ENCODE results near the gene NLGN2. TPM values are rescaled to one million over a fixed set of nuclear protein-coding genes. Genes with fewer than 3 reads are reported as not detected.

Gene NLGN2
- total RNA-seq, 4 donors from 2014 or later = 2.2 to 6.3 (median 4.7) TPM

DNA sequence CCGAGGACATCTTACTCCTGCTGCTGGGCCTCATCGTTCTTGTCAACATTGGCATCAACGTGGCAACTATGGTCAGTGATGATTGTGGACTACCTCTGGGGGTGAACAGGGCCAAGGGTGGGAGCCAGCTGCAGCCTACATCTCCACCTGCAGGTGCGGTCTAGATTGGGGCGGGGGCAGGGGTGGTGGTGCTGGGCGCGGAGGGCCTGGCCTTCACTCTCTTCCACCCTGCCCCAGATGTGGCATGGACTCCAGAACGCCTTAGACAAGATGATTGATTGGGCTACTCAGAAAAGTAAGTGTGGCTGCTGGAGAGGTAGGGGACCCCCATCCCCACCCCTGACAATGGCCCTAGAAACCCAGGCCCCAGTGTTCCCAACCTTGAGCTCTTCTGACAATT, 18.1 kb downstream of the NLGN2 start:
- intact Hi-C loops (cut with DNase I) = no loop called here
- no peaks in the 10 kb centered on the region for H3K9me3 ChIP-seq
- no peaks in the 10 kb centered on the region for H3K4me1 ChIP-seq
- no peaks in the 10 kb centered on the region for H3K36me3 ChIP-seq
- WGBS, 2 donors = 88 to 90% methylated on average over 3 of the region's 8 CpGs
- H3K27ac ChIP-seq = no peak overlapping the region
- H3K4me3 ChIP-seq (replicated peaks in 1 of 3) = no peak overlapping the region
- no peak for DNase-seq
- TF ChIP-seq POLR2A (IDR thresholded peaks at IDR 0.05) = no peak
- TF ChIP-seq, protein P1, sequence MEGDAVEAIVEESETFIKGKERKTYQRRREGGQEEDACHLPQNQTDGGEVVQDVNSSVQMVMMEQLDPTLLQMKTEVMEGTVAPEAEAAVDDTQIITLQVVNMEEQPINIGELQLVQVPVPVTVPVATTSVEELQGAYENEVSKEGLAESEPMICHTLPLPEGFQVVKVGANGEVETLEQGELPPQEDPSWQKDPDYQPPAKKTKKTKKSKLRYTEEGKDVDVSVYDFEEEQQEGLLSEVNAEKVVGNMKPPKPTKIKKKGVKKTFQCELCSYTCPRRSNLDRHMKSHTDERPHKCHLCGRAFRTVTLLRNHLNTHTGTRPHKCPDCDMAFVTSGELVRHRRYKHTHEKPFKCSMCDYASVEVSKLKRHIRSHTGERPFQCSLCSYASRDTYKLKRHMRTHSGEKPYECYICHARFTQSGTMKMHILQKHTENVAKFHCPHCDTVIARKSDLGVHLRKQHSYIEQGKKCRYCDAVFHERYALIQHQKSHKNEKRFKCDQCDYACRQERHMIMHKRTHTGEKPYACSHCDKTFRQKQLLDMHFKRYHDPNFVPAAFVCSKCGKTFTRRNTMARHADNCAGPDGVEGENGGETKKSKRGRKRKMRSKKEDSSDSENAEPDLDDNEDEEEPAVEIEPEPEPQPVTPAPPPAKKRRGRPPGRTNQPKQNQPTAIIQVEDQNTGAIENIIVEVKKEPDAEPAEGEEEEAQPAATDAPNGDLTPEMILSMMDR (IDR thresholded peaks at IDR 0.05) = no peak
- H3K27me3 ChIP-seq = no peaks in the 10 kb centered on the region

DNA sequence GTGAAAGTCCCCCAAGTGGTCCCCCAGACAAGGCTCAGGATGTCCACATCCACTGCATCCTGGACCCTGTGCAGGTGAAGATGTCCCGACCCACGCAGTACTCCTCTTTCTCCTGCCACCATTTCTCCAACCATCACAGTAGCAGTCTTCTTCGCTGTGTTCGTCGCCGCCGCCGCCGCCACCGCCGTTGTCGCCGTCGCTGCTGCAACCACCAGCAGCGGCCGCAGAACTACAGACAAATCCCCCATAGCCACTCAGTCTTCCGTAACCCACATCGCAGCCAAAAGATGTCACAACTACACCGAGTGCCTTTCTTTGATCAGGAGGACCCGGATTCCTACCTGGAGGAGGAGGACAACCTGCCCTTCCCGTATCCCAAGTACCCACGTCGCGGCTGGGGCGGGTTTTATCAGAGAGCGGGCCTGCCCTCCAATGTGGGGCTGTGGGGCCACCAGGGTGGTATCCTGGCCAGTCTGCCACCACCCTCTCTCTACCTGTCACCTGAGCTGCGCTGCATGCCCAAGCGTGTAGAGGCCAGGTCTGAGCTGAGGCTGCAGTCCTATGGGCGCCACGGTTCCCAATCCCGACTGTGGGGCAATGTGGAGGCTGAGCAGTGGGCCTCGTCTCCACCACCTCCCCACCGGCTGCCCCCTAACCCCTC, 18.7 kb downstream of the NLGN2 start:
- no peaks in the 10 kb centered on the region for H3K36me3 ChIP-seq
- no peaks in the 10 kb centered on the region for H3K4me1 ChIP-seq
- no peak for DNase-seq
- H3K27me3 ChIP-seq = no peaks in the 10 kb centered on the region
- TF ChIP-seq POLR2A (IDR thresholded peaks at IDR 0.05) = no peak
- TF ChIP-seq, protein P1 (IDR thresholded peaks at IDR 0.05) = no peak
- 91 to 95% methylated on average over 29 to 33 of the region's 33 CpGs for WGBS, 2 donors
- H3K27ac ChIP-seq = no peak overlapping the region
- intact Hi-C loops (cut with DNase I) = no loop called here
- no peaks in the 10 kb centered on the region for H3K9me3 ChIP-seq
- H3K4me3 ChIP-seq (replicated peaks in 1 of 3) = no peak overlapping the region

DNA sequence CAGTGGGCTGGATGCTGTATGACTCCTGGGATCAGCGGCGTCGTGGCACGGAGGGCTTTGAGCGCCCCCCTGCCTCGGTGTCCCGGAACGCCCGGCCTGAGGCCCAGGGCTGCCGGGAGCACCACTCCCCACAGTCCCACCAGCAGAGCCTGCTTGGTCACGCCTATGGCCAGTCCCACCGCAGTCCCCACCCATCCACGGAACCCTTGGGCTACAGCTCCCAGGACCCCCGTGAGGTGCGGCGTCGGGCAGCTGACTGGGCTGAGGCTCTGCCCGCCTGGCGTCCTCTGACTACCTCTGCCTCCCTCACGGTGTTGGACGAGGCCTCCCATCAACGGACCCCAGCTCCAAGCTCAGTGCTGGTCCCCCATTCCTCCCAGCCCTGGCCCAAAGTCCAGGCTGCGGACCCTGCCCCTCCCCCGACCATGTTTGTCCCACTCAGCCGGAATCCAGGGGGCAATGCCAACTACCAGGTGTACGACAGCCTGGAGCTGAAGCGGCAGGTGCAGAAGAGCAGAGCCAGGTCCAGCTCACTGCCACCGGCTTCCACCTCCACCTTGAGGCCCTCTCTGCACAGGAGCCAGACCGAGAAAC, 19.3 kb downstream of the NLGN2 start:
- no peaks in the 10 kb centered on the region for H3K4me1 ChIP-seq
- no peak for DNase-seq
- no peak overlapping the region for H3K4me3 ChIP-seq (replicated peaks in 1 of 3)
- H3K9me3 ChIP-seq = no peaks in the 10 kb centered on the region
- TF ChIP-seq, protein P1 (IDR thresholded peaks at IDR 0.05) = no peak
- TF ChIP-seq POLR2A (IDR thresholded peaks at IDR 0.05) = no peak
- 89 to 94% methylated on average over 2 to 19 of the region's 29 CpGs for WGBS, 2 donors
- intact Hi-C loops (cut with DNase I) = no loop called here
- no peaks in the 10 kb centered on the region for H3K36me3 ChIP-seq
- no peaks in the 10 kb centered on the region for H3K27me3 ChIP-seq
- H3K27ac ChIP-seq = no peak overlapping the region

DNA sequence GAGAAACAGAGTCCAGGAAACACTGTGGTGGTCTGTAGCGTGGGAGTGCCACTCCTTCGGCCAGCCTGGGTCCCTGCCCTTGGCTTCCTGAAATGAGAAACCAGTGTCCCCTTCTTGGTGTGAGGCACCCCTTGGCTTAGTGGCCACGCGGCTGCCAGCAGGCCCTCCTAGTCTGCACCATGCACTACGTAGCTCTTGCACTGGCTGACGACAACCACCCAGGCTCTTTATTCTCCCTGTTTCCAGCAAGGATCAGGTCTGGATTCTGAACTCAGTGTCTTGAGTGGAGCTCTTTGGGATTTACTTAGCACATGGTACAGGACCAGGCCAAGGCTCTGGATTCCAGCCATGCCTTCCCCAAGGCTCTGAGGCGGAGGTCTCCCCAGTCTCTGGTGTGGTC, 19.9 kb downstream of the NLGN2 start:
- H3K9me3 ChIP-seq = no peaks in the 10 kb centered on the region
- DNase-seq = no peak
- 89 to 92% methylated on average over 7 of the region's 7 CpGs for WGBS, 2 donors
- intact Hi-C loops (cut with DNase I) = no loop called here
- H3K4me3 ChIP-seq (replicated peaks in 1 of 3) = no peak overlapping the region
- H3K36me3 ChIP-seq = no peaks in the 10 kb centered on the region
- TF ChIP-seq POLR2A (IDR thresholded peaks at IDR 0.05) = no peak
- TF ChIP-seq, protein P1 (IDR thresholded peaks at IDR 0.05) = no peak
- H3K4me1 ChIP-seq = no peaks in the 10 kb centered on the region
- H3K27me3 ChIP-seq = no peaks in the 10 kb centered on the region
- no peak overlapping the region for H3K27ac ChIP-seq

DNA sequence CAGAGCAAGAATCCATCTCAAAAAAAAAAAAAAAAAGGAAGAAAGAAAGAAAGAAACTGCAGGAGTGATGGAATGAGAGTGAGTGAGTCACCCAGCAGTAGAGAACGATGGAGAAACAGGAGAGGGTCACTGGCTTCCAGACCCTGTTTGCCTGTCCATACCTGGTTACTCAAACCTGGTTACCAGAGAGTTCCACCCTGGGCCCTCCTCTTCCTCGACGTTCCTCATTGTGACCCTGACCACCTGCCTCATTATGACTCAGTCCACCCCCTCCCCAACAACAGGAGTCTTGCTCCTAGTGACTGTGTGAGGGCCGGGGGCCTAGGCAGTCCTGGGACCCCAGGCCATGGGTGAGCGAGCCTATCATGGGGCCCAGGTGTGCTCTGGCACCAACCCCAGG, 20.9 kb downstream of the NLGN2 start, which contains the start of gene SPEM3:
SPEM3 (plus strand) TSS at position 301 of the 400 bp plus-strand sequence; CDS start at position 347, 46 bp downstream.
- no peak for DNase-seq
- TF ChIP-seq POLR2A (IDR thresholded peaks at IDR 0.05) = no peak
- TF ChIP-seq, protein P1 (IDR thresholded peaks at IDR 0.05) = no peak
- no peaks in the 10 kb centered on the region for H3K27me3 ChIP-seq
- WGBS, 2 donors = 72 to 78% methylated on average over 4 to 5 of the region's 5 CpGs
- H3K27ac ChIP-seq = no peak within 1 kb of the TSS
- intact Hi-C loops (cut with DNase I) = no loop called here
- no peaks in the 10 kb centered on the region for H3K9me3 ChIP-seq
- H3K4me1 ChIP-seq = no peaks in the 10 kb centered on the region
- H3K36me3 ChIP-seq = no peaks in the 10 kb centered on the region
- H3K4me3 ChIP-seq (replicated peaks in 1 of 3) = no peak within 1 kb of the TSS
